ENCODE measurements around the gene DUSP22. TPM values are rescaled to one million over a fixed set of nuclear protein-coding genes. Genes with fewer than 3 reads are reported as not detected.
"Not testable (repeated sequence)": the region's sequence is repeated elsewhere in the genome, so short reads cannot be mapped to it uniquely, and the experiment has no call there.

The DUSP22 gene
- total RNA-seq, 2 donors from 2014 or later: 23.3 to 27.4 TPM

DNA sequence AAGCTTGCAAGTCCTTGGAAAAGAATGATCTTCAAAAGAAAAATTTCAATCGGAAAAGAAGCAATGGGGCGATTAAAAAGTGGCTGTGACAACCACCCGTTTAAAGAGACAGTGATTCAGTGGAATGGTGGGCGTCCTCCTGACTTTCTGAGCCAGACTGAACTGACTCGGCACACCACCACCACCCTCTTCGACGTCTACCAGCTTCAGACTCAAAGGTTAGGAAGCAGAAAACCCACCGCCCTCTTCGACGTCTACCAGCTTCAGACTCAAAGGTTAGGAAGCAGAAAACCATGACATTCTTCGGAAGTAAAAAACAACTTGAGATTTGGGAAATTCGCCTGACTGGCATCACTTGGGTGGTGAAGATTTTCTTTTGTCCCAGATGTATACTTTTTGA, 71.0 kb downstream of the DUSP22 start:
- Mint-ChIP-seq H3K4me3 (no peak overlapping the region), H3K9me3 (peaks cover 7% of the 10 kb centered on the region), H3K27me3 (no peaks in the 10 kb centered on the region), H3K36me3 (ENCODE audit: low read depth) (no peaks in the 10 kb centered on the region), H3K4me1 (peaks cover 4% of the 10 kb centered on the region), H3K27ac (no peak overlapping the region)
- ATAC-seq (replicated peaks): no peak

DNA sequence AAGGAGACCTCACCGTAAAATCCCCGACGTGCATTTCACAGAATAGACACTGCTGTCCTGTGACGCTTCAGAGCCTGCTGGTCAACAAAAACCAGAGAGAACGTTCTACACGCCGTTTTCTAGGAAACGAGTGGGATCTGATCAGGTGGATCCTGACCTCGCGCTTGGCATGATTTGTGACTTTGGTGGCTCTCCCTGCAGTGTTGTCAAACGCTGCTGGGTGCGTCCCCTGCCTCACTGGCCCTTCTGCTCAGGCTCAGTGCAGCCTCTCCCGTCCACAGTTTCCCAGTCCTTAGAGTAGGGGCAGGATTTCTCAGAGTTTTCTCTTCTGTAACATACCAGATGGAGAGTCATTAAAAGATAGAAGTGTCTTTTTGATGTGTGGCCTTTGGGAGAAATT, 71.6 kb downstream of the DUSP22 start:
- Mint-ChIP-seq H3K36me3 (ENCODE audit: low read depth) (no peaks in the 10 kb centered on the region), H3K4me3 (no peak overlapping the region), H3K27me3 (no peaks in the 10 kb centered on the region), H3K27ac (no peak overlapping the region), H3K9me3 (peaks cover 7% of the 10 kb centered on the region), H3K4me1 (peaks cover 1% of the 10 kb centered on the region)
- ATAC-seq (replicated peaks): no peak

DNA sequence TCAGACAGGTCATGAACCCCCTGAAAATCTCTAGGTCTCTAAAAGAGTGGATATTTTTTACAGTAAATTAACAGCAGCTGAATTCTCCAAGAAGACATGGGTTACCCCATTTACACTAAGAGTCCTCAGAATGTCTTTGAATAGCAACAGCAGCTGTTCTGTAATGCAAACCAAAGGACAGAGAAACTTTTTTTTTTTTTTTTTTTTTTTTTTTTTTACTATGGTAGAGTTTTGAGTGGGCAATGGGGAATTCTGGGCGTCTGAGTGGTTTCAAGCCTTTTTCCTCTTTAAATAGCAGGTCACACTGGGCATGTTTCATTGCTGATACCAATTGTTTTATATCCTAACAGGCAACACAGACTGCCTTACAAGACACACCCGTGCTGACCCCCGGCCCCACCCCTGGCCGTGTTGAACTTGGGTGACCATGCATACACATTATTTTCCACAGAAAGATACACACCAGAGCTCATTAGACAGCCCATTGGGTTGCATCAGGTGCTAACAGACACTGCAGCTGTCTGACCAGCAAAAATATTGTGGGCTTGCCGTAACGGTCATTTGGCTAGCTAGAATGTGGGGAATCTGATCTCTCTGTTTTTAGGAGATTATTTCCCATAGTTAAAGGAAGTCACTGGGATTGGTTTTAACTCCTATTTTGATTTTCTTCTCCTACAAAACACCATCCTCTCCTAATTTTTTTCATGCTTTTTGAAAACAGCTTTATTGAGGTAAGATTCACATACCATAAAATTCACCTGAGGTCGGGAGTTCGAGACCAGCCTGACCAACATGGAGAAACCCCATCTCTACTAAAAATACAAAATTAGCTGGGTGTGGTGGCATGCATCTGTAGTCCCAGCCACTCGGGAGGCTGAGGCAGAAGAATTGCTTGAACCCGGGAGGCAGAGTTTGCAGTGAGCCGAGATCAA, 72.6 kb downstream of the DUSP22 start:
- no peak for ATAC-seq (replicated peaks)
- Mint-ChIP-seq H3K9me3 (peaks cover 7% of the 10 kb centered on the region), H3K27me3 (no peaks in the 10 kb centered on the region), H3K4me1 (no peaks in the 10 kb centered on the region), H3K4me3 (no peak overlapping the region), H3K27ac (no peak overlapping the region), H3K36me3 (ENCODE audit: low read depth) (no peaks in the 10 kb centered on the region)

DNA sequence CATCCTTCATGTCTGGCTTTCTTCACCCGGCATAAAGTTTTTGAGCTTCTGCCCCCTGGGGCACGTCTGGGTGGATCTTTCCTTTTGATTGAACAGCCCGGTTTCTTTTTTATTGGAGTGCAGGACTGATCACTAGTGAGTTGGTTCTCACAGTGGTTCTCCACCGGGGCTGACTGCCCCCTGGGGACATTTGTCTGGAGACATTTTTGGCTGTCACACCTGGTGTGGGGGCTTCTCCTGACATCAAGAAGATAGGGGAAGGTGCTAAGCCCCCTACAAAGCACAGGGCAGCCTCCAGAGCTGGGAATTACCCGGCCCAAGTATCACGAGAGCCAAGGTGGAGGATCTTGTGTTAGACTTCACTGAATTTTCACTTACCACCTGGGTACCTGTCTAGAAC, 73.5 kb downstream of the DUSP22 start:
- Mint-ChIP-seq H3K27me3 (no peaks in the 10 kb centered on the region), H3K9me3 (peaks cover 10% of the 10 kb centered on the region), H3K27ac (no peak overlapping the region), H3K4me3 (no peak overlapping the region), H3K36me3 (ENCODE audit: low read depth) (no peaks in the 10 kb centered on the region), H3K4me1 (no peaks in the 10 kb centered on the region)
- no peak for ATAC-seq (replicated peaks)

DNA sequence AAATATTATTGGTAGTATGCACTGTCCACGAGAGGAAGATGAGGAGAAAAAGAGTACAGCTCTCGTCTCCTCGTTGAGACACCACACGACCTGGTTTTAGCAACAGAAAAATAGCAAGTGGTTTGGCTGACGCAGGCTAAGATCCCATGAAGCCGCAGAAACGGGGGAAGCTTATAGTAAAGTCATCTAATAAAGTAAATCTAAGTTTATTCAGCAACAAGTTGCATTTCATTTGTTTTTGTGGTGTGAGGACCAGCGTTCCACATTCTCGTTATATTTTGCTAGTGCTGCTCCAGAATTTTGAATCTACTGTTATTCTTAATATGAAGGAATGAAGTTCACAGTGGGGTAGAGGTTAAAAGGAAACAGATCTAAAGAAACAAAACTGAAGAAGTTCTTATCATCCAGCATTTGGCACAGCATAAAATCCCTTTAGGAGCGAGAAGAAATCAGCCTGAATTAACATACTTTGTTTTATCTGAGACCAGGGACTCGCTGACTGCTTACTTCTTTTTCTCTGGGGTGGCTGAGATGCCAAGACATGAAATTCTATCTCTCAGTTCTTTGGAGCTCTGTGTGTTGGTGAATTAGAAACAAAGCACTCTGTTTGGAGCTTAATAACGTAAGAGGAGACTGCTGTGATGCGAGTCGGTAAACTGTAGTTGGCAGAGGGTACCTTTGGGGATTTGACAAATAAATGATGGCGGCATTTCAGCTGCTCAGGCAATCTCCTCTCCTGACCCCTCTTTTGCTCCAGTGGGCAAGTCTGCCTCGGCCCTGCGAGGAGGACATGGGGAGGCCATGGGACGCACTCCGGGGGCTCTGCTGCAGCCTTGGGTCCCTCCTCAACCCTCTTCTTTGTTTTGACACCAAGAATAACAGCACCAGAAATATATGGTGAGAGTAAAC, 74.4 kb downstream of the DUSP22 start:
- peaks cover 12% of the 10 kb centered on the region for H3K9me3 Mint-ChIP-seq
- H3K27me3 Mint-ChIP-seq: no peaks in the 10 kb centered on the region
- ATAC-seq (replicated peaks): no peak
- H3K4me3 Mint-ChIP-seq: no peak overlapping the region
- H3K36me3 Mint-ChIP-seq (ENCODE audit: low read depth): no peaks in the 10 kb centered on the region
- no peak overlapping the region for H3K27ac Mint-ChIP-seq
- no peaks in the 10 kb centered on the region for H3K4me1 Mint-ChIP-seq

DNA sequence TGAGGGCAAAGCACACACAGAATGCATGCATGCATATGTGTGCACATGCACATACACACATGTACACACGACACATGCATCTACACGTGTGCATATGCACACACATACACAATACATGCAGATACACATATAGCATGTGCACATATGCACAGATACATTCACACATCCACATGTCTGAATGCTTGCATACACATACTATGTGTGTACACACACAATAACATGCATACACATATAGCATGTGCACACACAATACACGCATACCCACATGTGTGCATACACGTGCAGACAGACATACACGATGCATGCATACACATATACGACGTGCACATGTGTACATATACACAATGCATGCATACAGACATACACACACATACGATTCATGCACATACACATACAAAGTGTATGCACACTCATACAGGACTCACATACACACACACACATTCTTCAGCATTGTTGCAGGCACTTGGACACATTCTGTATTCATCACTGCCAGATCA, 75.1 kb downstream of the DUSP22 start:
- Mint-ChIP-seq H3K9me3 (peaks cover 12% of the 10 kb centered on the region), H3K4me1 (no peaks in the 10 kb centered on the region), H3K4me3 (no peak overlapping the region), H3K36me3 (ENCODE audit: low read depth) (no peaks in the 10 kb centered on the region), H3K27me3 (no peaks in the 10 kb centered on the region), H3K27ac (no peak overlapping the region)
- no peak for ATAC-seq (replicated peaks)

DNA sequence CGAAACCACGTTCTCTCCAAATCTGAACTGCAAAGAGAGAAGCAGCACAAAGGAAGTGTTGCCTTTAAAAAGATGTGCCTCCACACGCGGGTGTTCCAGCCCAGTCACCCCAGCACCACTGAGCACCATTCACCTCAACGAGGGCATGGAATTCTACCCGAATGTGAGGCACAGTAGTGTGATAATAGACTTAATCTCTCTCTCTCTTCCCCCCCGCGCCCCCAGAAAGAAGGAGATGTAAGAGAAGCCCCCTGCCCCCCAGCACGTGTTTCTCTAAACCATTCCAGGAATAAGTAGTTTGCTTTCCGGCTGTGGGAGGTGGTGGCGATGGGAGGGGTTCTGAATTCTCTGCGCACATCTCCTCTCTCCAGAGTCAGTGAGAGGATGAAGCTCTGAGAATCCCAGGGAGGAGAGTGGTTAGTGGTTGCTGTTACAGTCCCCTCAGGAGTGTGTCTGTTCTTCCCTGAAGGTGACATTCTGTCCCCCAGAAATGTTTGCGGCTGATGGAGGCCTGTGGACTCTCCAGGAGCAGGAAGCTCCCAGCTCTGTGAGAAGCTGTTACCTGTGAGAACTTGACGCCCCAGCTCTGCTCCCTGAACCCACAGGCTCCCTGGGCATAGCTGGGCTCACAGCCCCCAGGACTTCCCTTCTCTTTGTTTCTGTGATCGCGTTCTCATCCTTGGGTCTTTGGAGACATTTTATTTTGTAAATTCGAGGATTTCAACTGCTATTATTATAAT, 75.8 kb downstream of the DUSP22 start:
- Mint-ChIP-seq H3K27me3 (no peaks in the 10 kb centered on the region), H3K4me3 (no peak overlapping the region), H3K27ac (no peak overlapping the region), H3K36me3 (ENCODE audit: low read depth) (no peaks in the 10 kb centered on the region), H3K4me1 (no peaks in the 10 kb centered on the region), H3K9me3 (peaks cover 8% of the 10 kb centered on the region)
- ATAC-seq (replicated peaks): no peak

DNA sequence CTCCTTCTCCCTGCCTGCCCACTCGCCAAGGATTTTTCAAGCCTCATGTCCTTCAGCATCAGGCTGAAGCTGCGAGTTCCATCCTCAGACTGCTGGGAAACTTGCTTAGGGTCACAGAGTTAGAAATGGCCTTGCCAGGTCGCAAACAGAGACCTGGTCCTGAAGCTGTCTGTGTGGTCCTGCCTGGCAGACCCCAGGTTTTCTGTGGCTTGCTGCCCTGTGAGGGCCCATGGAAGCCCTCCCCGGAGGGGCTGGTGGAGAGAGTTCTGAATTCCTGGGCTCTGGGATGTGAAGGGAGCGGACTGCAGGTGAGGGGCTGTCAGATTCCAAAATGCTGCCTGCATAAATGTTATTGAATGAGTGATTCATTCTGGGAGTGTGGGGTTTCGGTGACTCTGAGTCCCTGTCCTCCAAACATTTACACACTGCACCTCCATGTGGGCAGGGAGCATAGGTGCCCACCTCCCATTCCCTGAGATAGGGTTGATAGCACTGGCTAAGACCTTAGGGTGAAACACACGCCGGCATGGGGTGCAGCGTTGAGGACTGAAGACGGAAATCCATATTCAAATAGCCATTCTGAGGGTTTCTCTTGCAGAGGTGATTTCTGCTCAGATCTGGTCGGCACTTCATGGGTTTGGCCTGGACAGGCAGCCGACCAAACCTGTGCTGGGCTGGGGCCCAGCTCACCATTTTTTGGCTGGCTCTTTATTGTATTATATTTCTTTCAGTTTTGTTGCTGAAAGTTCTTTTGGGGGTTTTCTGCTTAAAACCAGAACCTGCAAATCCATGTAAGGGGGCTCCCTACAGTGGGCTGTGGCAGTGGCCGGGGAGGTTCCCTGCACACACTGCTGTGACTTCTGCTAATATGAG, 77.5 kb downstream of the DUSP22 start:
- H3K36me3 Mint-ChIP-seq (ENCODE audit: low read depth): no peaks in the 10 kb centered on the region
- H3K4me1 Mint-ChIP-seq: no peaks in the 10 kb centered on the region
- H3K27me3 Mint-ChIP-seq: no peaks in the 10 kb centered on the region
- no peak for ATAC-seq (replicated peaks)
- H3K27ac Mint-ChIP-seq: no peak overlapping the region
- peaks cover 5% of the 10 kb centered on the region for H3K9me3 Mint-ChIP-seq
- no peak overlapping the region for H3K4me3 Mint-ChIP-seq

DNA sequence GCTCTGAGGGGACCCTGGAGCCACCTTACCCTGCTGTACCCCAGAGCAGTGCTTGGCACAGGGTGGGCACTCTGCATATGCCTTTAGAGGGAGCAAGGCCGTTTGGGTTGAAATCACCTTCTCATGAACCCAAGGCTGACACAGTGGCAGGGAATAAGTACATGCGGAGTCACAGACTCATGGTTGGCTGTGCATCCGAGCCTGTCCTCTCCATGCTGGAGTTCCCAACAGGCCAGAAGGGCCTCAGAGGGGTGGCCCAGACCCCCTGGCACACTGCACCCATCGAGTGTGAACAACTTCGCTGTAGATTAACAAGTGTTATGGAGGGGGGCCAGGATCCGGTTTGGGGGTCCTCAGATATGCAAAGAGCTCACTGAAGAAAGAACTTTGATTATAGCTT, 78.3 kb downstream of the DUSP22 start:
- Mint-ChIP-seq H3K27me3 (no peaks in the 10 kb centered on the region), H3K27ac (no peak overlapping the region), H3K36me3 (ENCODE audit: low read depth) (no peaks in the 10 kb centered on the region), H3K4me1 (no peaks in the 10 kb centered on the region), H3K4me3 (no peak overlapping the region), H3K9me3 (peaks cover 5% of the 10 kb centered on the region)
- ATAC-seq (replicated peaks): no peak

DNA sequence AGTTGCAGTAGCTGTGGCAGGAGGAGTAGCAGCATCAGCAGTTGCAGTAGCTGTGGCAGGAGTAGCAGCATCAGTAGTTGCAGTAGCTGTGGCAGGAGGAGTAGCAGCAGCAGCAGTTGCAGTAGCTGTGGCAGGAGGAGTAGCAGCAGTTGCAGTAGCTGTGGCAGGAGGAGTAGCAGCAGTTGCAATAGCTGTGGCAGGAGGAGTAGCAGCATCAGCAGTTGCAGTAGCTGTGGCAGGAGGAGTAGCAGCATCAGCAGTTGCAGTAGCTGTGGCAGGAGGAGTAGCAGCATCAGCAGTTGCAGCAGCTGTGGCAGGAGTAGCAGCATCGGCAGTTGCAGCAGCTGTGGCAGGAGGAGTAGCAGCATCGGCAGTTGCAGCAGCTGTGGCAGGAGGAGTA, 79.6 kb downstream of the DUSP22 start:
- H3K27ac Mint-ChIP-seq; H3K36me3 Mint-ChIP-seq (ENCODE audit: low read depth); H3K4me1 Mint-ChIP-seq; H3K4me3 Mint-ChIP-seq; H3K27me3 Mint-ChIP-seq; ATAC-seq (replicated peaks); H3K9me3 Mint-ChIP-seq: not testable (repeated sequence)

DNA sequence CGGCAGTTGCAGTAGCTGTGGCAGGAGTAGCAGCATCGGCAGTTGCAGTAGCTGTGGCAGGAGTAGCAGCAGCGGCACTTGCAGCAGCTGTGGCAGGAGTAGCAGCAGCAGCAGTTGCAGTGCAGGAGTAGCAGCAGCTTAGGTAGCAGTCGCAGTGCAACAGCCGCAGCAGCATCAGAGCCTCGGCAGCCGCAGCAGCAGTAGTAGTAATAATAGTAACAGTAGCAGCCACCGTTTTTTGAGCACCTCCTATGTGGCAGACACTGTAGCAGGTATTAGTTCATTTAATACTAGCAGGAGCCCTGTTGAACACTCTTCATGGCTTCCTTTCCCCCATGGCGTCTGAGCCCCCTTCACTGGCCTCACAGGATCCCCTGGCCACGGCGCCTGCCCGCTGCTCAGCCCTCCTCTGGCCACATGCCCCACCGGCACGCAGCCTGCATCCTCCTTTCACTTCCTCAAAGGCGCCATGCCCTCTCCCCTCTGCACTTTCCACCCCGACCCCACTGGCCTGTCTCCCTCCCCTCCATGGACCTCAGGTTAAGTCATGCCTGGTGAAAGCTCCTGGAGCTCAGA, 80.1 kb downstream of the DUSP22 start:
- Mint-ChIP-seq H3K9me3 (peaks cover 5% of the 10 kb centered on the region), H3K4me3 (no peak overlapping the region), H3K36me3 (ENCODE audit: low read depth) (no peaks in the 10 kb centered on the region), H3K27me3 (peaks cover 5% of the 10 kb centered on the region), H3K27ac (no peak overlapping the region), H3K4me1 (no peaks in the 10 kb centered on the region)
- no peak for ATAC-seq (replicated peaks)

DNA sequence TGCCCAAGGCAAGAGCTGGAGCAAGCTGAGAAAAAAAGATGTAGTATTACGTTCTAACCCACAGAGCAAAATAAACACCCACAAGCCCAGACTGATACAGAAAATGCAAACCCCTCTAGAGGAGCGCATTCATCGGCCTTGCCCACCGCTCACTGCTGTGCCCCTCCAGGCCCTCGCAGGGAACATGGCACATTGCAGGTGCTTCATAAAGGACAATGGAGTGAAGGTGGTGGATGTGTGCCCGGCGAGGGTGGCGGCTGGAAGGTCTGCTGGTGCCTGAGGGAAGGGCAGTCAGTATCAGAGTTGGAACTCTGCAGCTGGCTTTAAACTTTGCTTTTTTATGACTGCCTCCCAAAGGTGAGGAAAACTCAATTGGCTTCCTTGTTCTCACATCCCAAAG, 80.7 kb downstream of the DUSP22 start:
- no peak for ATAC-seq (replicated peaks)
- Mint-ChIP-seq H3K4me1 (no peaks in the 10 kb centered on the region), H3K36me3 (ENCODE audit: low read depth) (no peaks in the 10 kb centered on the region), H3K4me3 (no peak overlapping the region), H3K27me3 (peaks cover 5% of the 10 kb centered on the region), H3K9me3 (peaks cover 5% of the 10 kb centered on the region), H3K27ac (no peak overlapping the region)

Measured in activated T-helper 17 cell treated with anti-CD3 and anti-CD28 coated beads, Interleukin-2, amount 50 U/mL, for 72 hours (primary cell).